ENCODE measurements around the gene HJURP. TPM values are rescaled to one million over a fixed set of nuclear protein-coding genes. Genes with fewer than 3 reads are reported as not detected.

Gene HJURP
- total and polyA plus RNA-seq, 2 donors (not counting 3 experiments of a cell fraction or from before 2014, with no cell fraction given): 34.4 to 60.9 TPM

DNA sequence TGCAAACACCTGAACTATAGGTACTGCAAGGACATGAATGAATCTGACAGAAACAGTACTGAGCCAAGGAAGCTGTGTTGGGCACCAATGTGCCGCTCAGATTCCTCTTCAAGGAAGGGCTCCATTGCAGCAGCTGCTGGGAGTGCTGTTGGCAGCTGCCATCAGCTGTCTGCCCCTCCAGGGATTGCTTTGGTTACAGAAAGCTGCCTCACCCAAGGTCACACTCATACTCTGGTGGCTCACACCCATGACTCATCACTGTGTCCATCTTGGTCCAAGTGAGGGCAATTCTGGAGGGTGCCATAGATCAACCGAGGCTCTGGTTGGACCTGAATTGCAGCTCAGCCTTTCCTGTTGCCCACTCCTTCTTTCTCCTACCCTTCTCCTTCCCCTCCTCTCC is 38.5 kb upstream of the HJURP start:
- H3K9me1 ChIP-seq (replicated peaks; ENCODE audit: control insufficient read depth, extremely low read depth, insufficient read depth, low read length): no peaks in the 10 kb centered on the region
- dilution Hi-C loops (cut with MboI; ENCODE audit: extremely low pct_ligation_motif_present, low sequenced_read_pairs): no loop called here
- DNase-seq (ENCODE audit: low read depth, low spot score) (no peak), FAIRE-seq (no peak)
- H3K4me2 ChIP-seq (ENCODE audit: insufficient read depth, low read length): no peak overlapping the region
- H3K27ac ChIP-seq (ENCODE audit: insufficient read depth, low read depth, low read length): no peak overlapping the region
- no peak overlapping the region for H3K9ac ChIP-seq (replicated peaks; ENCODE audit: extremely low read depth, insufficient read depth, low read length)
- H3K36me3 ChIP-seq (ENCODE audit: control insufficient read depth in 2 of 2, extremely low read depth in 1 of 2, insufficient read depth in 2 of 2, low read length in 2 of 2): no peaks in the 10 kb centered on the region
- no TSS peak for BruUV-seq (replicated peaks)
- H4K20me1 ChIP-seq (replicated peaks; ENCODE audit: control insufficient read depth, extremely low read depth, insufficient read depth, low read length): no peaks in the 10 kb centered on the region
- H3K9me3 ChIP-seq (replicated peaks; ENCODE audit: control insufficient read depth, insufficient read depth, low read length): no peaks in the 10 kb centered on the region
- H2AFZ ChIP-seq (ENCODE audit: low read depth, low read length): no peak overlapping the region
- intact Hi-C loops (cut with micrococcal nuclease): no loop called here
- ChIA-PET POLR2A (no interaction called here), CTCF (no interaction called here)
- no peaks in the 10 kb centered on the region for H3K79me2 ChIP-seq (ENCODE audit: control insufficient read depth, insufficient read depth, low read length)
- H3K4me1 ChIP-seq (ENCODE audit: control insufficient read depth, extremely low read depth, insufficient read depth, low read length): no peaks in the 10 kb centered on the region
- peaks cover 3% of the 10 kb centered on the region in 2 experiments for H3K27me3 ChIP-seq (ENCODE audit: control insufficient read depth in 2 of 2, insufficient read depth in 2 of 2, low read length in 2 of 2)
- H3K4me3 ChIP-seq (replicated peaks in 1 of 3; ENCODE audit: insufficient read depth in 1 of 3, low read depth in 1 of 3, low read length in 3 of 3): no peak overlapping the region
- TF ChIP-seq POLR2A (IDR thresholded peaks at IDR 0.05; ENCODE audit: low read depth, low read length): no peak
- TF ChIP-seq, protein P1, sequence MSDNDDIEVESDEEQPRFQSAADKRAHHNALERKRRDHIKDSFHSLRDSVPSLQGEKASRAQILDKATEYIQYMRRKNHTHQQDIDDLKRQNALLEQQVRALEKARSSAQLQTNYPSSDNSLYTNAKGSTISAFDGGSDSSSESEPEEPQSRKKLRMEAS (IDR thresholded peaks at IDR 0.05; ENCODE audit: insufficient read depth, insufficient read length): no peak
- no peak for TF ChIP-seq CTCF (IDR thresholded peaks at IDR 0.05; ENCODE audit: extremely low read depth in 1 of 2, insufficient read depth in 1 of 2, low read depth in 1 of 2, low read length in 2 of 2)
- no peak for TF ChIP-seq POLR2AphosphoS5 (IDR thresholded peaks at IDR 0.05; ENCODE audit: insufficient read depth, low read depth, low read length)
- TF ChIP-seq FOS (IDR thresholded peaks at IDR 0.05; ENCODE audit: borderline replicate concordance, insufficient read depth, low read length): no peak
- TF ChIP-seq MYC (IDR thresholded peaks at IDR 0.05; ENCODE audit: low read depth, low read length): no peak
- TF ChIP-seq EZH2 (IDR thresholded peaks at IDR 0.05; ENCODE audit: borderline replicate concordance, low read depth, low read length, severe bottlenecking): no peak
- no peak for TF ChIP-seq JUN (IDR thresholded peaks at IDR 0.05; ENCODE audit: borderline replicate concordance, insufficient read depth, insufficient read length, low read depth)
- TF ChIP-seq GATA2 (IDR thresholded peaks at IDR 0.05; ENCODE audit: insufficient read depth, insufficient read length, low read depth, low read length): no peak
